Measurements from ENCODE around the gene BCAS3. TPM values are rescaled to one million over a fixed set of nuclear protein-coding genes. Genes with fewer than 3 reads are reported as not detected.

The BCAS3 gene
- total and polyA plus RNA-seq, 9 donors = 9.4 to 37.0 (median 21.6) TPM

DNA sequence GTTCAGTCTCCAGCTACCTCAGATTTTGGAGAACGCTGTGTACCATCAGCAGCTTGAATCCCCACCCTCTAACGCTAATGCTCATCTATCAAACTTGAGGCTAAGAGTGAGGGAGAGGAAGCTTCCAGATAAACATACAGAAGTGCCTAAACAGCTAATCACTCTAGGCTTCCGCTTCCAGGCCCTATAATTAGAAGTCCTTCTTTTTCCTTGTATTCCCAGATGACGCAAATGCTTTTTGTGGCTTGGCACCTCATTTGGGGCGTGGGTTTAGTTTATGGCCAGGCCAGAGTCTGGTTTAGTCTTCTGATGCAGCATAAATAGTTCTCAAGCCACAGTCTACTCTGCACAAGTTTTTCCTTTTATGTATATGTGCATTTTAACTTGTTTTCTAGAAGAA, 263.4 kb downstream of the BCAS3 start:
- Histone ChIP-seq H3K9me3 (no peaks in the 10 kb centered on the region), H3K4me1 (ENCODE audit: insufficient read depth) (no peaks in the 10 kb centered on the region), H3K4me3 (no peak overlapping the region), H3K27me3 (no peaks in the 10 kb centered on the region), H3K27ac (no peak overlapping the region), H3K36me3 (no peaks in the 10 kb centered on the region)
- TF ChIP-seq, protein P1, sequence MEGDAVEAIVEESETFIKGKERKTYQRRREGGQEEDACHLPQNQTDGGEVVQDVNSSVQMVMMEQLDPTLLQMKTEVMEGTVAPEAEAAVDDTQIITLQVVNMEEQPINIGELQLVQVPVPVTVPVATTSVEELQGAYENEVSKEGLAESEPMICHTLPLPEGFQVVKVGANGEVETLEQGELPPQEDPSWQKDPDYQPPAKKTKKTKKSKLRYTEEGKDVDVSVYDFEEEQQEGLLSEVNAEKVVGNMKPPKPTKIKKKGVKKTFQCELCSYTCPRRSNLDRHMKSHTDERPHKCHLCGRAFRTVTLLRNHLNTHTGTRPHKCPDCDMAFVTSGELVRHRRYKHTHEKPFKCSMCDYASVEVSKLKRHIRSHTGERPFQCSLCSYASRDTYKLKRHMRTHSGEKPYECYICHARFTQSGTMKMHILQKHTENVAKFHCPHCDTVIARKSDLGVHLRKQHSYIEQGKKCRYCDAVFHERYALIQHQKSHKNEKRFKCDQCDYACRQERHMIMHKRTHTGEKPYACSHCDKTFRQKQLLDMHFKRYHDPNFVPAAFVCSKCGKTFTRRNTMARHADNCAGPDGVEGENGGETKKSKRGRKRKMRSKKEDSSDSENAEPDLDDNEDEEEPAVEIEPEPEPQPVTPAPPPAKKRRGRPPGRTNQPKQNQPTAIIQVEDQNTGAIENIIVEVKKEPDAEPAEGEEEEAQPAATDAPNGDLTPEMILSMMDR (IDR thresholded peaks at IDR 0.05) = no peak
- TF ChIP-seq EP300 (IDR thresholded peaks at IDR 0.05) (no peak), POLR2A (IDR thresholded peaks at IDR 0.05) (no peak)
- intact Hi-C loops (cut with DNase I) = no loop called here
- DNase-seq = peak in 4 of 5 donors; percentile 15 to 41 (median 22)
- 7 to 12% (median 11%) methylated on average over 5 of the region's 5 CpGs for WGBS, 3 donors

DNA sequence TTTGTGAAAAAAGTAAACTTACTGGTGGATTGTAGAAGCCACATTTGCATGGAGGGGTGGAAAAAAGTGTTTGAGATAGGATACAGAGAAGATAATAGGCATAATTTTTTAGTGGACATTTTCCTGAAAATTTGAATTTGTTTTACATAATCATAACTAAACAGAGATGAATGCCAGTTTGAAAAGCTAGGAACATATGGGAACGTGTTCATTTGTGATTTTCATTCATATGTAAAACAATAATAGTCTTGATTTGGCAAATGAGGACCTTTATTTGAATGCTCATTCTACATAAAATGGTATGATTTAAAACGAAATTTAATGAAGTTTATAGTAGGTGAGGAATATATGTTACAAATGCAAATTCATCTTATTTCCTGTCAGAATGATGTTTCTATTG, 263.9 kb downstream of the BCAS3 start:
- Histone ChIP-seq H3K4me1 (ENCODE audit: insufficient read depth) (no peaks in the 10 kb centered on the region), H3K9me3 (no peaks in the 10 kb centered on the region), H3K27me3 (no peaks in the 10 kb centered on the region), H3K4me3 (no peak overlapping the region), H3K36me3 (no peaks in the 10 kb centered on the region), H3K27ac (no peak overlapping the region)
- WGBS, 3 donors = 53 to 61% (median 57%) methylated on average over 2 of the region's 2 CpGs
- intact Hi-C loops (cut with DNase I) = no loop called here
- DNase-seq = no peak
- TF ChIP-seq POLR2A (IDR thresholded peaks at IDR 0.05) = no peak
- TF ChIP-seq, protein P1 (IDR thresholded peaks at IDR 0.05) = no peak
- no peak for TF ChIP-seq EP300 (IDR thresholded peaks at IDR 0.05)

DNA sequence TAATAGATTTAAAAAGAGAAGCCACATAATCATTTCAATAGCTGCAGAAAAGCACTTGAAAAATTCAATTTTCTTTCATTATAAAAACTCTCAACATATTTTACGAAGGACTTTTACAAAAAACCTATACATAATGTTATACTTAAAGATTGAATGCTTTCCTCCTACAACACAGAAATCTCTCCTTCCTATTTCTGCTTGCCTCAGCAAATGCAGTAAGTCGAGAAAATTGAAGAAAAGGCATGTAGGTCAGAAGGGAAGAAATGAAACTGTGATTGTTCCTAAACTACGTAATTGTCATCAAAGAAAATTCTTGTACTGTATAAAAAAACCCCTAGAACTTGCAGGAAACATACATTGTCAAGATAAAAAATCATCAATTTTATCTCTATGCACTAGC, 267.1 kb downstream of the BCAS3 start:
- no peak for DNase-seq
- intact Hi-C loops (cut with DNase I) = no loop called here
- H3K27ac ChIP-seq = no peak overlapping the region
- H3K36me3 ChIP-seq = no peaks in the 10 kb centered on the region
- no peak overlapping the region for H3K4me3 ChIP-seq
- WGBS, 3 donors = 91 to 94% (median 93%) methylated on average over 3 of the region's 3 CpGs
- no peaks in the 10 kb centered on the region for H3K27me3 ChIP-seq
- H3K9me3 ChIP-seq = no peaks in the 10 kb centered on the region
- no peaks in the 10 kb centered on the region for H3K4me1 ChIP-seq (ENCODE audit: insufficient read depth)
- TF ChIP-seq, protein P1 (IDR thresholded peaks at IDR 0.05) = no peak
- TF ChIP-seq POLR2A (IDR thresholded peaks at IDR 0.05) (no peak), EP300 (IDR thresholded peaks at IDR 0.05) (no peak)

DNA sequence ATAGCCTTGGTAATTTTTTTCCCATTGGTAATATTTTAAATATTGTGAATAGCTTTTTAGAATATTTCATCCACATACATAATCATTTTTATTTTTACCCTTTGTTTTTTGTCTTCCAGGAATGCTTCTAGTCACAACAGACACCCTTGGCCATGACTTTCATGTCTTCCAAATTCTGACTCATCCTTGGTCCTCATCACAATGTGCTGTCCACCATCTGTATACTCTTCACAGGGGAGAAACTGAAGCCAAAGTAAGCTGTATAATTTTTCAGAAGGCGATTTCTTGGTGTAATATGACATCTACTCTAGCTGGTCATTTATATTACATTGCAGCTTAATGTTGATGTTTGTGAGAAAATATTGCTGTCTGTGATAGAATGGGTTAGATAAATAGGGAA, 269.4 kb downstream of the BCAS3 start:
- no peak overlapping the region for H3K4me3 ChIP-seq
- no peaks in the 10 kb centered on the region for H3K4me1 ChIP-seq (ENCODE audit: insufficient read depth)
- H3K9me3 ChIP-seq = no peaks in the 10 kb centered on the region
- H3K27ac ChIP-seq = no peak overlapping the region
- WGBS, 3 donors = 18 to 49% (median 22%) methylated on average over 1 of the region's 1 CpG
- DNase-seq = no peak
- no peaks in the 10 kb centered on the region for H3K36me3 ChIP-seq
- TF ChIP-seq POLR2A (IDR thresholded peaks at IDR 0.05) = no peak
- TF ChIP-seq, protein P1 (IDR thresholded peaks at IDR 0.05) = no peak
- no peak for TF ChIP-seq EP300 (IDR thresholded peaks at IDR 0.05)
- H3K27me3 ChIP-seq = no peaks in the 10 kb centered on the region
- intact Hi-C loops (cut with DNase I) = no loop called here

All from ovary (tissue), 9 donors.